ENCODE measurements around the gene FTO. TPM values are rescaled to one million over a fixed set of nuclear protein-coding genes. Genes with fewer than 3 reads are reported as not detected.

FTO gene
- polyA plus RNA-seq, 1 experiment: 135 TPM

GRCh38 chr16:54165912-54166865 is 462.2 kb downstream of the FTO start:
- H3K27me3 ChIP-seq (ENCODE audit: control insufficient read depth, insufficient read depth, low read length): peaks cover 5% of the 10 kb centered on the region
- H3K9me3 ChIP-seq (ENCODE audit: control insufficient read depth, insufficient read depth, low read length): no peaks in the 10 kb centered on the region
- DNase-seq (ENCODE audit: low read depth, low spot score): no peak
- TF ChIP-seq, protein P1, sequence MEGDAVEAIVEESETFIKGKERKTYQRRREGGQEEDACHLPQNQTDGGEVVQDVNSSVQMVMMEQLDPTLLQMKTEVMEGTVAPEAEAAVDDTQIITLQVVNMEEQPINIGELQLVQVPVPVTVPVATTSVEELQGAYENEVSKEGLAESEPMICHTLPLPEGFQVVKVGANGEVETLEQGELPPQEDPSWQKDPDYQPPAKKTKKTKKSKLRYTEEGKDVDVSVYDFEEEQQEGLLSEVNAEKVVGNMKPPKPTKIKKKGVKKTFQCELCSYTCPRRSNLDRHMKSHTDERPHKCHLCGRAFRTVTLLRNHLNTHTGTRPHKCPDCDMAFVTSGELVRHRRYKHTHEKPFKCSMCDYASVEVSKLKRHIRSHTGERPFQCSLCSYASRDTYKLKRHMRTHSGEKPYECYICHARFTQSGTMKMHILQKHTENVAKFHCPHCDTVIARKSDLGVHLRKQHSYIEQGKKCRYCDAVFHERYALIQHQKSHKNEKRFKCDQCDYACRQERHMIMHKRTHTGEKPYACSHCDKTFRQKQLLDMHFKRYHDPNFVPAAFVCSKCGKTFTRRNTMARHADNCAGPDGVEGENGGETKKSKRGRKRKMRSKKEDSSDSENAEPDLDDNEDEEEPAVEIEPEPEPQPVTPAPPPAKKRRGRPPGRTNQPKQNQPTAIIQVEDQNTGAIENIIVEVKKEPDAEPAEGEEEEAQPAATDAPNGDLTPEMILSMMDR (IDR thresholded peaks at IDR 0.05; ENCODE audit: low read depth, low read length): no peak
- CTCF ChIA-PET: no interaction called here
- POLR2A ChIA-PET: no interaction called here
- H3K4me3 ChIP-seq (ENCODE audit: low read depth, low read length): no peak overlapping the region
- H3K27ac ChIP-seq (ENCODE audit: low read depth, low read length): no peak overlapping the region

- no peak for DNase-seq (ENCODE audit: low read depth, low spot score)
- Histone ChIP-seq H3K27me3 (ENCODE audit: control insufficient read depth, insufficient read depth, low read length) (peaks cover 32% of the 10 kb centered on the region), H3K9me3 (ENCODE audit: control insufficient read depth, insufficient read depth, low read length) (no peaks in the 10 kb centered on the region), H3K27ac (ENCODE audit: low read depth, low read length) (no peak overlapping the region), H3K4me3 (ENCODE audit: low read depth, low read length) (no peak overlapping the region)
- ChIA-PET CTCF (no interaction called here), POLR2A (no interaction called here)
- TF ChIP-seq, protein P1 (IDR thresholded peaks at IDR 0.05; ENCODE audit: low read depth, low read length): no peak
These were observed 465.2 kb downstream of the FTO start for GRCh38 chr16:54169112-54169511.

DNA sequence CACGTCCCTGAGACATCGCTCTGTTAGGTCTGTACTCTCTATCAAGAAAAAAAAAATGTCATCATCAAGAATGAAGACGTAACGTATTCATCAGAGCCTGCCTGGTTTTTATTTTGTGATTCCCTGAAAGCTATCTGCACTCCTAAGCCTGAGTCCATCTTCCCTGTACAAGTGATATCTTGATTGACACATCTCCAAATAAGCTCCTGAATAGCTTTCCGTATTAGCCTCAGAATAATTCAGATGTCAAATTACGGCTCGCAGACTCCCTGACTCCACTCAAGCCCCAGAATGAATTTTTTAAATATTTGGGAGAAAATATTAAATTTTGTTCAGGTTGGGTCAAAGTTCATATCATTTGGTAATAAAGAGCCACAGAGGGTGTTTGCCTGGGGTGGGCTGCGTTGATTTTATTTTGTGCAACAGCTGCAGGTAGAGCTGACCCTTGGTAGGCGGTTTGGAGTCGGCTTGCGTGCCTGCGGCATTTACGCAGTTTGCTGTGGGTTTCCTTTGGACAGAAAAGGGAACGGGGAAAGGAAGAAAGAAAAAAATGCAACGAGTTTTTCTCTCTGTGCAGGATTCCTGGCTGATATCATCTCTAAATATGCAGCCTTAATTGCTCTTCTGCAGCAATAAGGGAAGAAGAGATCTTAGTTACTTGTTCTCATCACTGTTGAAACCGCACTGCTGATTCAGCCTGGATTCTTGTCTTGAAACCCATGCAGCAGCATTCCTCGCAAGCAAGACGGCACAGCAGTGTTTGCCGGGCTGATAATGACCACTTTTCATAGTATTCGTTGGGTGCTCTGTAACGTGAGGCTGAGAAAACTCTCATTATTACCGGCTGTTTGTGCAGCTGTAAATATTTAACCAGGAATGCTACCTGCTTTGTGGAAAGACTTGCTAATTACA is 467.9 kb downstream of the FTO start:
- peaks cover 47% of the 10 kb centered on the region for H3K27me3 ChIP-seq (ENCODE audit: control insufficient read depth, insufficient read depth, low read length)
- peak; percentile 10 for DNase-seq (ENCODE audit: low read depth, low spot score)
- no peaks in the 10 kb centered on the region; the same call in 1 of the 2 replicates for H3K9me3 ChIP-seq (ENCODE audit: control insufficient read depth, insufficient read depth, low read length)
- no peak overlapping the region for H3K4me3 ChIP-seq (ENCODE audit: low read depth, low read length)
- H3K27ac ChIP-seq (ENCODE audit: low read depth, low read length): no peak overlapping the region
- POLR2A ChIA-PET: no interaction called here
- TF ChIP-seq, protein P1 (IDR thresholded peaks at IDR 0.05; ENCODE audit: low read depth, low read length): no peak
- CTCF ChIA-PET: interaction anchor here (0.7 kb wide), 1 partner anchor 398 kb away, joined by 3 read pairs; no protein-coding TSS in a partner anchor

DNA sequence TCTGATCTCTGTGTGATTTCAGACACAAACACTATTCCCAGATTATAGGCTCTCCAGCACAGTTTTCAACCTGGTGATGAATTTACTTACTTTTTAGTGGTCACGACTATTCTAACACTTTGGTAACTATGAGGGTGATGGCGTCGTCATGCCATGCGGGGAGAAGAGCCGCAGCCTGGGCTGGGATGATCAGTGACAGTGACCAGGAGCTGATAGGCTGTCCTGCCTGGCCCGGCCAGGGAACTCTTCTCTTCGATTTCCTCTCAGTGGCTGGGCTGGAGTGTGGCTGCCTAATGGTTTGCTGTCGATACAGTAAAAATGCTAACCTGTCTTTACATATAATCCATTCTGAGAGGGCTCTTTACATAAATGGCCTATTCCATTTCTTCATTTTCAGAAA is 469.5 kb downstream of the FTO start:
- H3K4me3 ChIP-seq (ENCODE audit: low read depth, low read length): no peak overlapping the region
- ChIA-PET CTCF (no interaction called here), POLR2A (no interaction called here)
- TF ChIP-seq, protein P1 (IDR thresholded peaks at IDR 0.05; ENCODE audit: low read depth, low read length): no peak
- no peak for DNase-seq (ENCODE audit: low read depth, low spot score)
- H3K9me3 ChIP-seq (ENCODE audit: control insufficient read depth, insufficient read depth, low read length): no peaks in the 10 kb centered on the region; the same call in 1 of the 2 replicates
- no peak overlapping the region for H3K27ac ChIP-seq (ENCODE audit: low read depth, low read length)
- H3K27me3 ChIP-seq (ENCODE audit: control insufficient read depth, insufficient read depth, low read length): peaks cover 58% of the 10 kb centered on the region

Data from AG04450 (cell line).